GM21528 (cell line): Measurements from ENCODE around the gene RBBP8NL.

Experiments used
- ATAC-seq: cut with Tn5 transposase; IDR thresholded peaks from one replicate; pipeline ENCODE4 v1.9.1; 2021; ENCODE audit warnings: mild to moderate bottlenecking, moderate library complexity; ENCODE audit not compliant: unreplicated experiment, low FRiP score

RBBP8NL gene

GRCh38 chr20:62366370-62367135, 60.8 kb downstream of the RBBP8NL start:
- ATAC-seq: no peak

- ATAC-seq: no peak
Observed at GRCh38 chr20:62365814-62366369, 61.4 kb downstream of the RBBP8NL start.

- no peak for ATAC-seq
Observed at GRCh38 chr20:62364911-62365736, 62.2 kb downstream of the RBBP8NL start.

- ATAC-seq: no peak
Observed at GRCh38 chr20:62363920-62364851, 63.2 kb downstream of the RBBP8NL start.

GRCh38 chr20:62362991-62363919, 64.1 kb downstream of the RBBP8NL start:
- ATAC-seq: no peak

GRCh38 chr20:62362590-62362940, 64.8 kb downstream of the RBBP8NL start:
- ATAC-seq: no peak

- ATAC-seq: no peak
Observed at GRCh38 chr20:62361799-62362589, 65.3 kb downstream of the RBBP8NL start.

GRCh38 chr20:62360854-62361798, 66.2 kb downstream of the RBBP8NL start:
- ATAC-seq: no peak
